ENCODE data around the gene RTP3. TPM values are rescaled to one million over a fixed set of nuclear protein-coding genes. Genes with fewer than 3 reads are reported as not detected.

RTP3 gene
- polyA plus RNA-seq, 1 of the 3 experiments (the other 2 are of a cell fraction): not detected

DNA sequence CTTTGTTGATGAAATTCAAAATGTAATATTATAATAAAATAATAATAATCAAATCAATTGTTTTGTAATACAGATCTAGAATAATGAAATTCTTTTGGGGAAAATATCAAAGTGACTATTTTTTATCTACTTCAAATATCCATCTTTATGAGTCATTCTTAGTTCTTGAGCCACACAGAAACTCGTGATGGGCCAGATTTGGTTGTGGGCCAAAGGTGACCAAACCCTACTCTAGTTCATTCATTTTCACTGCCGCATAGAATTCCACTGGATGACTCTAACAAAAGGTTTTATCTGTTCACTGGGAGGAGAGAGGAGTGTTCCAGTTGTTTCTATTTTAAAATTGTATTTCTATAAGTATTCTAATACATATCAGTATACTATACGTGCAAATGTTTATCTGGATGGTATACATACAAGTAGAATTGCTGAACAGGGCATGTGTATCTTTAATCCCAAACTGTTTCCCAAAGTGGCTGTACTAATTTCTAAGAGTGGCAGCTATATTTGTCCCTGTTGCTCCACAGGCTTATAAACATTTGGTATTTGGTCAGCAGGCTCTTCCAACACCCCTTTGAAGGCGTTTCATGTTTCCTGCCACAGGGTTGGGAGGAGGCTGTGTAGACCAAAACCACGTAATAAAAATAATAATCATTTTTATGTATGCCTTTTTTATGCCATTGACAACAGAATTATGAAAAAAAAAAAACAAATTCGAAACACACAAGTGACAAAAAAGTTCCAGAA, 7.3 kb upstream of the RTP3 start:
- Histone ChIP-seq H3K79me2 (ENCODE audit: insufficient read depth) (no peaks in the 10 kb centered on the region), H2AFZ (ENCODE audit: low read depth) (no peak overlapping the region), H3K9ac (no peak overlapping the region), H3K4me3 (ENCODE audit: low read depth in 2 of 2, low read length in 1 of 2) (no peak overlapping the region), H3K4me1 (ENCODE audit: control insufficient read depth in 1 of 2, insufficient read depth in 2 of 2, low read depth in 1 of 2, low read length in 1 of 2) (peaks cover 0 to 3% of the 10 kb centered on the region in 2 experiments; a peak in 1 of 4 replicates), H3K36me3 (replicated peaks in 1 of 2; ENCODE audit: control insufficient read depth in 1 of 2, insufficient read depth in 2 of 2, low read length in 1 of 2) (no peaks in the 10 kb centered on the region), H3F3A (replicated peaks; ENCODE audit: insufficient read depth) (no peaks in the 10 kb centered on the region), H3K4me2 (no peak overlapping the region), H3K9me2 (no peaks in the 10 kb centered on the region), H3K27me3 (ENCODE audit: insufficient read depth) (no peaks in the 10 kb centered on the region), H3K9me3 (no peaks in the 10 kb centered on the region), H4K20me1 (ENCODE audit: insufficient read depth) (no peaks in the 10 kb centered on the region), H3K27ac (ENCODE audit: low read depth in 2 of 2, low read length in 1 of 2) (no peak overlapping the region)
- no peak for DNase-seq
- CTCF ChIA-PET: interaction anchor here (1.2 to 7.9 kb wide), 12 partner anchors 9 to 212 kb away, joined by 3 to 223 read pairs (median 18); partner anchors contain the start of genes LRRC2, RTP3 and TMIE
- POLR2A ChIA-PET: no interaction called here
- WGBS (ENCODE audit: low lambda C conversion rate): 40% methylated on average over 6 of the region's 6 CpGs
- no peak for TF ChIP-seq RXRA (IDR thresholded peaks at IDR 0.05; ENCODE audit: borderline replicate concordance, low read depth)
- no peak for TF ChIP-seq GATA2 (CRISPR knock-in tag; IDR thresholded peaks at IDR 0.05)
- TF ChIP-seq SMC3 (IDR thresholded peaks at IDR 0.05; ENCODE audit: low read depth, low read length): no peak
- TF ChIP-seq SIN3A (IDR thresholded peaks at IDR 0.05; ENCODE audit: borderline replicate concordance, low read depth, low read length): no peak
- TF ChIP-seq RCOR1 (IDR thresholded peaks at IDR 0.05; ENCODE audit: low read length): no peak

DNA sequence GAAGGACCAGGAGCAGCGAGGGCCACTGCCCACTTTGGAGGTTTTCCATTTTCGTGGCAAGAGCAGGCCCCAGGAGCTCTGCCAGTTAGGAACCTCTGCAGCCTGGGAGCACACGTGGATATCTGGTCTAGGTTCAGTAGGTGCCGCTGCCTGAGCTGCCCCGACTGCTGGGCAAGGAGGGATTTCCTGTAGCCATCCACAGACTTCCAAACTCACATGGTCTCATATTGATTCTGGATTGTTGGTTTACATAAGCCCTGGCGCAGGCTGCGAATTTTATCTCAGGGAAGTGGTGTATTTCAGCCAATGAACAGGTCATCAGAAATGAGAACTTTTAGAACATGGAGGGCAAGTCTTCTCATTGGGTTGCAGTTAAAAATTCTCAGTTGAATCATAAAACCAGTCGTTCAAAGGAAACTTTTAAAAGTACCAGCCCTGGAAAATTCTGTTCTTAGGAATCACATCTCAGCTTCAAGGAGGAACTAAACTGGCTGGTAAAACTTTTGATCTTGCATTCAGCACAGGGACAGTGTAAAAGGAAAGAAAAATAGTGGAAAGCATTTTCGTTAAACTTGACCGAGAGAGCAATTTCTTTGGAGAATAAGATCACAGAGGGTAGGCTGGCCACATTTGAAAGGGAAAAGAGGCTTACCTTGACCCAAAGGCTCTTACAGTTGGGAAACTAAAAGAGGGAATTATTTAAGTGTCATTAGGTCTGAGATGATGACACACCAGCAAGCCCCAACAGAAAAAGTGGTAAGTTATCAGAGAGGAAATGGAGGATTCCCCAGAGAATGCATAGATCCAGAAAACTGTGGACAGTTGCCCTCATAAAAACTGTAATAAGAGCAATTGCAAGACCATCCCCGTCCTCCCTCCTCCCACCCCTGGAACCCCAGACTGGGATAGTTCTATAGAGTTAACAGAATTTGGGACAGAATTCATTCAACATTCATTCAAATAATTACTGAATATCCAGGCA, 6.4 kb upstream of the RTP3 start:
- Histone ChIP-seq H3K9ac (no peak overlapping the region), H3K36me3 (replicated peaks in 1 of 2; ENCODE audit: control insufficient read depth in 1 of 2, insufficient read depth in 2 of 2, low read length in 1 of 2) (no peaks in the 10 kb centered on the region), H4K20me1 (ENCODE audit: insufficient read depth) (no peaks in the 10 kb centered on the region), H3F3A (replicated peaks; ENCODE audit: insufficient read depth) (no peaks in the 10 kb centered on the region), H3K27ac (ENCODE audit: low read depth in 2 of 2, low read length in 1 of 2) (no peak overlapping the region), H3K9me3 (no peaks in the 10 kb centered on the region), H3K9me2 (no peaks in the 10 kb centered on the region), H3K79me2 (ENCODE audit: insufficient read depth) (no peaks in the 10 kb centered on the region), H3K4me3 (ENCODE audit: low read depth in 2 of 2, low read length in 1 of 2) (no peak overlapping the region), H2AFZ (ENCODE audit: low read depth) (no peak overlapping the region), H3K4me2 (no peak overlapping the region), H3K27me3 (ENCODE audit: insufficient read depth) (no peaks in the 10 kb centered on the region), H3K4me1 (ENCODE audit: control insufficient read depth in 1 of 2, insufficient read depth in 2 of 2, low read depth in 1 of 2, low read length in 1 of 2) (peaks cover 0 to 3% of the 10 kb centered on the region in 2 experiments; a peak in 1 of 4 replicates)
- 45% methylated on average over 8 of the region's 11 CpGs for WGBS (ENCODE audit: low lambda C conversion rate)
- CTCF ChIA-PET: interaction anchor here (1.3 to 2.4 kb wide), 2 partner anchors 7 to 67 kb away, joined by 4 to 11 read pairs; no protein-coding TSS in a partner anchor
- no peak for DNase-seq
- TF ChIP-seq YY1 (IDR thresholded peaks at IDR 0.05; ENCODE audit: low read depth): no peak
- TF ChIP-seq RXRA (IDR thresholded peaks at IDR 0.05; ENCODE audit: borderline replicate concordance, low read depth): no peak
- POLR2A ChIA-PET: no interaction called here

- Histone ChIP-seq H3K36me3 (replicated peaks in 1 of 2; ENCODE audit: control insufficient read depth in 1 of 2, insufficient read depth in 2 of 2, low read length in 1 of 2) (no peaks in the 10 kb centered on the region), H4K20me1 (ENCODE audit: insufficient read depth) (no peaks in the 10 kb centered on the region), H3K9me3 (no peaks in the 10 kb centered on the region), H3K9me2 (no peaks in the 10 kb centered on the region), H3K4me1 (ENCODE audit: control insufficient read depth in 1 of 2, insufficient read depth in 2 of 2, low read depth in 1 of 2, low read length in 1 of 2) (peaks cover 0 to 3% of the 10 kb centered on the region in 2 experiments; a peak in 1 of 4 replicates), H2AFZ (ENCODE audit: low read depth) (no peak overlapping the region), H3K27me3 (ENCODE audit: insufficient read depth) (no peaks in the 10 kb centered on the region), H3K79me2 (ENCODE audit: insufficient read depth) (no peaks in the 10 kb centered on the region), H3K9ac (no peak overlapping the region), H3K4me3 (ENCODE audit: low read depth in 2 of 2, low read length in 1 of 2) (no peak overlapping the region), H3K4me2 (no peak overlapping the region), H3K27ac (ENCODE audit: low read depth in 2 of 2, low read length in 1 of 2) (no peak overlapping the region), H3F3A (replicated peaks; ENCODE audit: insufficient read depth) (no peaks in the 10 kb centered on the region)
- no peak for DNase-seq
- 61% methylated on average over 6 of the region's 6 CpGs for WGBS (ENCODE audit: low lambda C conversion rate)
- ChIA-PET CTCF (interaction anchor here (0.9 to 2.4 kb wide), 4 partner anchors 9 to 210 kb away, joined by 3 to 11 read pairs (median 4); no protein-coding TSS in a partner anchor), POLR2A (no interaction called here)
- TF ChIP-seq IRF3 (IDR thresholded peaks at IDR 0.05; ENCODE audit: low read depth, low read length): no peak
- TF ChIP-seq NRF1 (IDR thresholded peaks at IDR 0.05; ENCODE audit: low read depth, low read length): no peak
- no peak for TF ChIP-seq EZH2phosphoT487 (IDR thresholded peaks at IDR 0.05; ENCODE audit: borderline replicate concordance, low read depth)
- TF ChIP-seq, protein P1, sequence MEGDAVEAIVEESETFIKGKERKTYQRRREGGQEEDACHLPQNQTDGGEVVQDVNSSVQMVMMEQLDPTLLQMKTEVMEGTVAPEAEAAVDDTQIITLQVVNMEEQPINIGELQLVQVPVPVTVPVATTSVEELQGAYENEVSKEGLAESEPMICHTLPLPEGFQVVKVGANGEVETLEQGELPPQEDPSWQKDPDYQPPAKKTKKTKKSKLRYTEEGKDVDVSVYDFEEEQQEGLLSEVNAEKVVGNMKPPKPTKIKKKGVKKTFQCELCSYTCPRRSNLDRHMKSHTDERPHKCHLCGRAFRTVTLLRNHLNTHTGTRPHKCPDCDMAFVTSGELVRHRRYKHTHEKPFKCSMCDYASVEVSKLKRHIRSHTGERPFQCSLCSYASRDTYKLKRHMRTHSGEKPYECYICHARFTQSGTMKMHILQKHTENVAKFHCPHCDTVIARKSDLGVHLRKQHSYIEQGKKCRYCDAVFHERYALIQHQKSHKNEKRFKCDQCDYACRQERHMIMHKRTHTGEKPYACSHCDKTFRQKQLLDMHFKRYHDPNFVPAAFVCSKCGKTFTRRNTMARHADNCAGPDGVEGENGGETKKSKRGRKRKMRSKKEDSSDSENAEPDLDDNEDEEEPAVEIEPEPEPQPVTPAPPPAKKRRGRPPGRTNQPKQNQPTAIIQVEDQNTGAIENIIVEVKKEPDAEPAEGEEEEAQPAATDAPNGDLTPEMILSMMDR (IDR thresholded peaks at IDR 0.05): no peak
- TF ChIP-seq RCOR1 (IDR thresholded peaks at IDR 0.05; ENCODE audit: low read length): no peak
- no peak for TF ChIP-seq FOXM1 (IDR thresholded peaks at IDR 0.05; ENCODE audit: low read depth)
- no peak for TF ChIP-seq GATA2 (CRISPR knock-in tag; IDR thresholded peaks at IDR 0.05)
- TF ChIP-seq POLR2AphosphoS5 (IDR thresholded peaks at IDR 0.05; ENCODE audit: low read depth, low read length): no peak
- no peak for TF ChIP-seq RFX5 (IDR thresholded peaks at IDR 0.05; ENCODE audit: low read length)
- TF ChIP-seq JUND (IDR thresholded peaks at IDR 0.05): no peak
- no peak for TF ChIP-seq TCF12 (IDR thresholded peaks at IDR 0.05)
- no peak for TF ChIP-seq TAF1 (IDR thresholded peaks at IDR 0.05; ENCODE audit: borderline replicate concordance, low read depth, low read length)
Observed at GRCh38 chr3:46492890-46493547, 4.8 kb upstream of the RTP3 start.
